ENCODE measurements around the gene ZNF394. TPM values are rescaled to one million over a fixed set of nuclear protein-coding genes. Genes with fewer than 3 reads are reported as not detected.
"Not testable (repeated sequence)": the region's sequence is repeated elsewhere in the genome, so short reads cannot be mapped to it uniquely, and the experiment has no call there.

Gene ZNF394
- total RNA-seq (2014; rRNA removed; shearing (Covaris generic); ENCODE audit: low replicate concordance) = 10.4 and 13.3 TPM in 2 replicates

GRCh38 chr7:99499721-99500636 is at the start of gene ZNF394:
Gene ZNF394 (minus strand): TSS chr7:99500281. CDS start chr7:99500093, 188 bp downstream.
- no peaks in the 10 kb centered on the region for H3K27me3 ChIP-seq
- peaks cover 17% of the 10 kb centered on the region for H3K36me3 ChIP-seq
- H3K4me3 ChIP-seq = peak within 1 kb of the TSS; percentile 76
- DNase-seq = peak; percentile 89
- H3K9me3 ChIP-seq = no peaks in the 10 kb centered on the region

GRCh38 chr7:99549545-99549944 is 49.5 kb upstream of the ZNF394 start:
- H3K27me3 ChIP-seq, H3K9me3 ChIP-seq, DNase-seq, H3K4me3 ChIP-seq, H3K36me3 ChIP-seq: not testable (repeated sequence)

- H3K9me3 ChIP-seq, H3K36me3 ChIP-seq, DNase-seq, H3K4me3 ChIP-seq, H3K27me3 ChIP-seq: not testable (repeated sequence)
These were observed 45.2 kb upstream of the ZNF394 start for GRCh38 chr7:99545308-99545707.

GRCh38 chr7:99543916-99544315 is 43.8 kb upstream of the ZNF394 start:
- peaks cover 2% of the 10 kb centered on the region; the same call in 1 of the 2 replicates for H3K36me3 ChIP-seq
- H3K9me3 ChIP-seq = no peaks in the 10 kb centered on the region; the same call in 1 of the 2 replicates
- H3K4me3 ChIP-seq = no peak overlapping the region
- H3K27me3 ChIP-seq = no peaks in the 10 kb centered on the region
- DNase-seq = no peak

- Histone ChIP-seq H3K4me3 (no peak overlapping the region), H3K36me3 (peaks cover 2% of the 10 kb centered on the region; the same call in 1 of the 2 replicates), H3K9me3 (no peaks in the 10 kb centered on the region; the same call in 1 of the 2 replicates), H3K27me3 (no peaks in the 10 kb centered on the region)
- no peak for DNase-seq
These were observed 43.1 kb upstream of the ZNF394 start for GRCh38 chr7:99543081-99543671.

GRCh38 chr7:99541212-99541611 is 41.1 kb upstream of the ZNF394 start:
- Histone ChIP-seq H3K36me3 (no peaks in the 10 kb centered on the region), H3K4me3 (no peak overlapping the region), H3K9me3 (no peaks in the 10 kb centered on the region; the same call in 1 of the 2 replicates), H3K27me3 (no peaks in the 10 kb centered on the region)
- DNase-seq = no peak

- no peaks in the 10 kb centered on the region for H3K27me3 ChIP-seq
- H3K4me3 ChIP-seq = no peak overlapping the region
- no peaks in the 10 kb centered on the region for H3K36me3 ChIP-seq
- DNase-seq = no peak
- H3K9me3 ChIP-seq = no peaks in the 10 kb centered on the region; the same call in 1 of the 2 replicates
These were observed 40.5 kb upstream of the ZNF394 start for GRCh38 chr7:99540542-99540941.

- Histone ChIP-seq H3K4me3 (no peak overlapping the region), H3K9me3 (no peaks in the 10 kb centered on the region; the same call in 1 of the 2 replicates), H3K27me3 (no peaks in the 10 kb centered on the region), H3K36me3 (no peaks in the 10 kb centered on the region)
- DNase-seq = no peak
These were observed 39.2 kb upstream of the ZNF394 start for GRCh38 chr7:99539213-99539811.

GRCh38 chr7:99535667-99536066 is 35.6 kb upstream of the ZNF394 start:
- peaks cover 30% of the 10 kb centered on the region for H3K36me3 ChIP-seq
- H3K9me3 ChIP-seq = peaks cover 16% of the 10 kb centered on the region
- H3K27me3 ChIP-seq = no peaks in the 10 kb centered on the region
- no peak for DNase-seq
- no peak overlapping the region for H3K4me3 ChIP-seq

GRCh38 chr7:99531354-99531765 is 31.3 kb upstream of the ZNF394 start:
- peaks cover 19% of the 10 kb centered on the region for H3K9me3 ChIP-seq
- no peak for DNase-seq
- peaks cover 55% of the 10 kb centered on the region for H3K36me3 ChIP-seq
- no peaks in the 10 kb centered on the region for H3K27me3 ChIP-seq
- H3K4me3 ChIP-seq = no peak overlapping the region

GRCh38 chr7:99525713-99526440 is 25.8 kb upstream of the ZNF394 start:
- Histone ChIP-seq H3K4me3 (no peak overlapping the region), H3K36me3 (peaks cover 31% of the 10 kb centered on the region), H3K9me3 (0 out of 2 replicates have a peak, but pooled peaks cover 4% of the 10 kb centered on the region), H3K27me3 (no peaks in the 10 kb centered on the region)
- DNase-seq = no peak

- H3K27me3 ChIP-seq = no peaks in the 10 kb centered on the region
- DNase-seq = no peak
- no peak overlapping the region for H3K4me3 ChIP-seq
- H3K36me3 ChIP-seq = peaks cover 4% of the 10 kb centered on the region
- no peaks in the 10 kb centered on the region for H3K9me3 ChIP-seq
These were observed 21.3 kb upstream of the ZNF394 start for GRCh38 chr7:99521399-99521798.

- H3K9me3 ChIP-seq = no peaks in the 10 kb centered on the region
- H3K36me3 ChIP-seq = peaks cover 6% of the 10 kb centered on the region
- no peaks in the 10 kb centered on the region for H3K27me3 ChIP-seq
- no peak overlapping the region for H3K4me3 ChIP-seq
- no peak for DNase-seq
These were observed 14.0 kb upstream of the ZNF394 start for GRCh38 chr7:99514050-99514449.

GRCh38 chr7:99505324-99505662 is 5.2 kb upstream of the ZNF394 start:
- Histone ChIP-seq H3K36me3 (peaks cover 3% of the 10 kb centered on the region; the same call in 1 of the 2 replicates), H3K4me3 (peak overlapping the region; percentile 73), H3K27me3 (no peaks in the 10 kb centered on the region), H3K9me3 (no peaks in the 10 kb centered on the region)
- no peak for DNase-seq

GRCh38 chr7:99504603-99505323 is 4.7 kb upstream of the ZNF394 start, which contains the start of gene ZKSCAN5:
Gene ZKSCAN5 (plus strand): TSS chr7:99504662. CDS start chr7:99506045, 1,383 bp downstream.
- peak within 1 kb of the TSS; percentile 73 for H3K4me3 ChIP-seq
- no peaks in the 10 kb centered on the region for H3K27me3 ChIP-seq
- no peaks in the 10 kb centered on the region for H3K9me3 ChIP-seq
- peaks cover 3% of the 10 kb centered on the region; the same call in 1 of the 2 replicates for H3K36me3 ChIP-seq
- peak; percentile 97 for DNase-seq

- peaks cover 3% of the 10 kb centered on the region; the same call in 1 of the 2 replicates for H3K36me3 ChIP-seq
- no peak for DNase-seq
- peak overlapping the region; percentile 73 for H3K4me3 ChIP-seq
- H3K9me3 ChIP-seq = no peaks in the 10 kb centered on the region
- no peaks in the 10 kb centered on the region for H3K27me3 ChIP-seq
These were observed 4.2 kb upstream of the ZNF394 start for GRCh38 chr7:99504281-99504602.
